Tibial nerve (tissue), 4 donors: ENCODE results near the gene AMACR. TPM values are rescaled to one million over a fixed set of nuclear protein-coding genes. Genes with fewer than 3 reads are reported as not detected.
"Not testable (repeated sequence)": the region's sequence is repeated elsewhere in the genome, so short reads cannot be mapped to it uniquely, and the experiment has no call there.

Experiments
- DNase-seq, 2 donors: peaks; one replicate each; pipeline ENCODE4 v3.0.0-alpha.2; 2019; ENCODE audit warnings: low spot score in 2 of 2
- H3K27ac ChIP-seq, 4 donors: fragments of 200-600 bp; sonication (generic) in 3 of 4; one replicate each; pipeline ENCODE4 v1.5.1; 2017 to 2019; ENCODE audit warnings: mild to moderate bottlenecking in 1 of 4
- H3K27me3 ChIP-seq, 2 donors: fragments of 200-600 bp; sonication (generic) in 1 of 2; one replicate each; pipeline versions ENCODE4 v1.5.1 to v1.6.0; 2017 to 2019
- H3K36me3 ChIP-seq, 3 donors: fragments of 200-600 bp; sonication (generic); one replicate each; pipeline ENCODE4 v1.5.1; 2018 to 2019
- H3K4me1 ChIP-seq, 4 donors: fragments of 200-600 bp; sonication (generic) in 3 of 4; one replicate each; pipeline ENCODE4 v1.5.1; 2017 to 2019
- H3K4me3 ChIP-seq, 4 donors: fragments of 200-600 bp; sonication (generic) in 3 of 4; one replicate each; pipeline ENCODE4 v1.5.1; 2017 to 2019; ENCODE audit warnings: mild to moderate bottlenecking in 1 of 4, moderate library complexity in 1 of 4
- H3K9me3 ChIP-seq, 4 donors: fragments of 200-600 bp; sonication (generic) in 3 of 4; one replicate each; pipeline ENCODE4 v1.5.1; 2017 to 2019
- CTCF ChIP-seq, 5 experiments: fragments of 200-600 bp in 3 of 5; fragments of 450-650 bp in 2 of 5; sonication (generic) in 3 of 5; IDR thresholded peaks; one replicate each; pipeline ENCODE4 v1.5.1; 2016 to 2019; ENCODE audit warnings: antibody characterized with exemption in 5 of 5, mild to moderate bottlenecking in 3 of 5, moderate library complexity in 2 of 5
- EP300 ChIP-seq, 2 donors: sonication (generic); formaldehyde crosslinking; IDR thresholded peaks; one replicate each; pipeline ENCODE4 v1.6.1; 2017; ENCODE audit warnings: antibody characterized with exemption in 2 of 2, mild to moderate bottlenecking in 1 of 2
- POLR2A ChIP-seq, 2 donors: fragments of 450-650 bp; IDR thresholded peaks; one replicate each; pipeline ENCODE4 v1.6.1; 2017; ENCODE audit warnings: antibody characterized with exemption in 2 of 2, mild to moderate bottlenecking in 2 of 2, moderate library complexity in 2 of 2
- WGBS, 2 donors: methylation state at CpG; one replicate each; pipeline ENCODE4 v1.1.5; 2018; 5-methylcytosine and 5-hydroxymethylcytosine counted together
- total RNA-seq, 4 donors: library from RNA; depleted of rRNA; stranded (reverse); fragments of >200 nt; gene quantifications; one replicate each; pipeline ENCODE4 v1.1.0, GENCODE V29; 2016

The AMACR gene
- total RNA-seq, 4 donors from 2014 or later = 3.7 to 10.7 (median 7.5) TPM

DNA sequence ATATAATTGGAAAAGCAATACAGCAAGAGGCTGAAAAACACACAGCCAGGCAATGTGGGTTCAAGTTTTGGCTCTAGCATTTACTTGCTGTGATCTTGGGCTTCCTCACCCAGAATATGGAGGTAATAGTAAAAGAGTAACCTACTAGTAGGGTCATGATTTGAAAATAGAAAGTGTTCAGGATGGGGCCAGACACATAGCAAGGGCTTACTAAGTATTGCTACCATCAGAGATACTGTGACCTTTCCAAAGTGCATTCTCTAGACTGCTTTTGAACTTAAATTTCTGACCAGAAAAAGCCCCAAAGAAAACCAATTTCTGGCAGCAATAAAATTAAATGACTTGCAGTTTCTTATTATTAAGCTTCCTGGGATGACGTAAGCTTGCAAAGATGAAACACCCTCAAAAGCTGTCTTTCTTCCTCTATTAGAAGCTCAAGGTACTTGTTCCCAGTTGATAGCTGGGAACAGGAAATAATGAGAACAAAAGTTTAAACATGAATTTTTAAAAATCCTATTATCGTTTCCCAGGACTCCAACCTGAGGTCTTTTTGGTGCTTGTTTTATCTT is 43.6 kb downstream of the AMACR start:
- 43 to 54% methylated on average over 2 of the region's 2 CpGs for whole genome bisulfite sequencing, 2 donors
- TF ChIP-seq EP300 (IDR thresholded peaks at IDR 0.05) (no peak), CTCF (IDR thresholded peaks at IDR 0.05) (no peak), POLR2A (IDR thresholded peaks at IDR 0.05) (no peak)
- Histone ChIP-seq H3K4me1 (no peaks in the 10 kb centered on the region), H3K36me3 (no peaks in the 10 kb centered on the region), H3K4me3 (no peak overlapping the region), H3K9me3 (no peaks in the 10 kb centered on the region), H3K27ac (no peak overlapping the region), H3K27me3 (no peaks in the 10 kb centered on the region)
- DNase-seq = no peak

DNA sequence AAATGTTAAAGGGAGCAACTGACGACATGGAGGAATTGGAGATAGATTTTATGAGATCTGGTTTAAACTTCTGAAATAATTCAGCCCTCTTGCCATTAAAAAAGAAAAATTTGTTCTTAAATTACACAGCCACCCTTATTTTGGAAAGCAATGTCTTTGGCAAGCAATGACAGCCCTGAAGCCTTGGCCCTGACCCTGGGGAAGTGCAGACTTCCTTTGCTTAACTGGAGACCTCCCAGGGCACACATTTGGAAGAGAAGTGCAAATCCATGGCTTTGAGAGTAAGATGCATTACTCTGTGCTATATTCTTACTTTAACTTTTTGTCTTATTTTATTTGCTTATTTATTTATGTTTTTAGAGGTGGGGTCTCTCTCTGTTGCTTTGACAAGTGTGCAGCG is 49.7 kb downstream of the AMACR start:
- 59 to 60% methylated on average over 2 of the region's 2 CpGs for WGBS, 2 donors

GRCh38 chr5:33957577-33958150 is 50.2 kb downstream of the AMACR start:
- WGBS, 2 donors = 57 to 66% methylated on average over 2 of the region's 2 CpGs
- no peaks in the 10 kb centered on the region for H3K36me3 ChIP-seq
- TF ChIP-seq POLR2A (IDR thresholded peaks at IDR 0.05) = no peak

More for the DNA sequence above, 49.7 kb downstream of the AMACR start:
- TF ChIP-seq EP300 (IDR thresholded peaks at IDR 0.05) = no peak
- no peak for TF ChIP-seq POLR2A (IDR thresholded peaks at IDR 0.05)
- no peak for TF ChIP-seq CTCF (IDR thresholded peaks at IDR 0.05)
- Histone ChIP-seq H3K4me3 (no peak overlapping the region), H3K36me3 (no peaks in the 10 kb centered on the region), H3K27me3 (no peaks in the 10 kb centered on the region), H3K27ac (no peak overlapping the region), H3K9me3 (peaks cover 0 to 8% (median 0%) of the 10 kb centered on the region in 4 donors), H3K4me1 (no peaks in the 10 kb centered on the region)
- DNase-seq = no peak

GRCh38 chr5:33952175-33952574 is 55.7 kb downstream of the AMACR start:
- WGBS, 2 donors = 75 to 77% methylated on average over 5 of the region's 5 CpGs
- H3K27ac ChIP-seq, H3K9me3 ChIP-seq, H3K4me1 ChIP-seq, H3K4me3 ChIP-seq, H3K36me3 ChIP-seq, DNase-seq, H3K27me3 ChIP-seq: not testable (repeated sequence)

More at GRCh38 chr5:33957577-33958150, 50.2 kb downstream of the AMACR start:
- Histone ChIP-seq H3K27me3 (no peaks in the 10 kb centered on the region), H3K4me1 (no peaks in the 10 kb centered on the region), H3K4me3 (no peak overlapping the region), H3K9me3 (peaks cover 0 to 8% (median 0%) of the 10 kb centered on the region in 4 donors), H3K27ac (no peak overlapping the region)
- no peak for DNase-seq

- WGBS, 2 donors = 74 to 80% methylated on average over 10 to 12 of the region's 12 CpGs
- Histone ChIP-seq H3K9me3 (no peaks in the 10 kb centered on the region), H3K27ac (no peak overlapping the region), H3K36me3 (no peaks in the 10 kb centered on the region), H3K4me1 (no peaks in the 10 kb centered on the region), H3K4me3 (no peak overlapping the region), H3K27me3 (peaks cover 0 to 25% of the 10 kb centered on the region in 2 donors)
- TF ChIP-seq EP300 (IDR thresholded peaks at IDR 0.05) = no peak
- no peak for TF ChIP-seq POLR2A (IDR thresholded peaks at IDR 0.05)
- TF ChIP-seq CTCF (IDR thresholded peaks at IDR 0.05) = no peak
- no peak for DNase-seq
Observed at GRCh38 chr5:33944543-33945132, 63.2 kb downstream of the AMACR start.

DNA sequence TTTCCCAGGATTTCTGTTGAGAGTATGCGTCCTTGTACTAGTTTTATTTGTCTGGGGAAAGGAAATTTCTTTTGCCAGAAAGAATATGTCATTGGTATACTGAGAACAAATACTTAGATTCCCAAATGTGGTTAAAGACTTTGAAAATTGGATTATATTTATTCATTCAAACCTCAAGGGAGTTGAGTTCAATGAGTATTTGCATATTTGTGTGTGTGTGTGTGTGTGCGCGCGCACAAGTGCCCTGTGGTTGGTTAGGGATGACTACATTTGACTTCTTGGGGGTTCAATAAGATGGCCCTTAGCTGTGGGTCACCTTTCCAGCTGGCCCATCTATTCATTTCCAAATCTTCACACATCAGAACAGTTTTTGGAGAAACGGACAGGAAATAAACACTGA is 66.8 kb downstream of the AMACR start:
- Histone ChIP-seq H3K4me3 (no peak overlapping the region), H3K27ac (no peak overlapping the region), H3K4me1 (peaks cover 0 to 15% (median 4%) of the 10 kb centered on the region in 4 donors), H3K36me3 (no peaks in the 10 kb centered on the region), H3K27me3 (peaks cover 0 to 60% of the 10 kb centered on the region in 2 donors), H3K9me3 (no peaks in the 10 kb centered on the region)
- TF ChIP-seq EP300 (IDR thresholded peaks at IDR 0.05) = no peak
- TF ChIP-seq CTCF (IDR thresholded peaks at IDR 0.05) = no peak
- TF ChIP-seq POLR2A (IDR thresholded peaks at IDR 0.05) = no peak
- WGBS, 2 donors = 86 to 87% methylated on average over 5 of the region's 5 CpGs
- DNase-seq = no peak
